Astrocyte of the spinal cord (primary cell): ENCODE results near the gene REL.
"Not testable (repeated sequence)": the region's sequence is repeated elsewhere in the genome, so short reads cannot be mapped to it uniquely, and the experiment has no call there.

Experiments
- DNase-seq: peaks from one replicate; pipeline ENCODE4 v3.0.0; 2011; ENCODE audit warnings: low read depth, low spot score
- H3K4me3 ChIP-seq: 2 replicates; pipeline ENCODE4 v1.5.1; 2011; ENCODE audit warnings: low read depth, mild to moderate bottlenecking, low read length, moderate library complexity
- in situ Hi-C: cut with HindIII; loops from 2 replicates; pipeline ENCODE4 v1.10.0; 2017; ENCODE audit warnings: low sequenced_read_pairs
- TF ChIP-seq, protein P1 (sequence below): IDR thresholded peaks from 2 replicates; pipeline ENCODE4 v1.5.1; 2012; ENCODE audit warnings: low read depth, mild to moderate bottlenecking, low read length, inconsistent platforms

The REL gene

DNA sequence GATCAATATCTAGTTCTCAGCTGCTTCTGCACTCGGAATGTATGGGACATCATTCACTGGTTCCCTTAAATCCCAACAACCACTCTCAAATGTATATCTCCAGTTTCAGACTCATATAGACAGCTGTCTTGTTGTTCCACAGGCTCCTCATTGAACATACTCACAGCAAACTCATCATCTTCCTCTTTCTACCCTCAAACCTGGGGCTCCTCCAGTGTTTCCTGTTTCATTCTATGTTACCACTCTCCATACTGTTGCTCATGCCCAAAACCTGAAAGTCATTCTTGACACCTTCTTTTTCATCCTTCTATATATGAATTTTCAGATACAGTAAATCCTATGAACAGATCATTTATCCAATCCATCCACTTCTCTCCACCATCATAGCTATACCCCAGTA, 18.7 kb upstream of the REL start:
- TF ChIP-seq, protein P1, sequence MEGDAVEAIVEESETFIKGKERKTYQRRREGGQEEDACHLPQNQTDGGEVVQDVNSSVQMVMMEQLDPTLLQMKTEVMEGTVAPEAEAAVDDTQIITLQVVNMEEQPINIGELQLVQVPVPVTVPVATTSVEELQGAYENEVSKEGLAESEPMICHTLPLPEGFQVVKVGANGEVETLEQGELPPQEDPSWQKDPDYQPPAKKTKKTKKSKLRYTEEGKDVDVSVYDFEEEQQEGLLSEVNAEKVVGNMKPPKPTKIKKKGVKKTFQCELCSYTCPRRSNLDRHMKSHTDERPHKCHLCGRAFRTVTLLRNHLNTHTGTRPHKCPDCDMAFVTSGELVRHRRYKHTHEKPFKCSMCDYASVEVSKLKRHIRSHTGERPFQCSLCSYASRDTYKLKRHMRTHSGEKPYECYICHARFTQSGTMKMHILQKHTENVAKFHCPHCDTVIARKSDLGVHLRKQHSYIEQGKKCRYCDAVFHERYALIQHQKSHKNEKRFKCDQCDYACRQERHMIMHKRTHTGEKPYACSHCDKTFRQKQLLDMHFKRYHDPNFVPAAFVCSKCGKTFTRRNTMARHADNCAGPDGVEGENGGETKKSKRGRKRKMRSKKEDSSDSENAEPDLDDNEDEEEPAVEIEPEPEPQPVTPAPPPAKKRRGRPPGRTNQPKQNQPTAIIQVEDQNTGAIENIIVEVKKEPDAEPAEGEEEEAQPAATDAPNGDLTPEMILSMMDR, result no peak
- DNase-seq, result no peak
- in situ Hi-C loops, result no loop called here
- H3K4me3 ChIP-seq, result no peak overlapping the region

DNA sequence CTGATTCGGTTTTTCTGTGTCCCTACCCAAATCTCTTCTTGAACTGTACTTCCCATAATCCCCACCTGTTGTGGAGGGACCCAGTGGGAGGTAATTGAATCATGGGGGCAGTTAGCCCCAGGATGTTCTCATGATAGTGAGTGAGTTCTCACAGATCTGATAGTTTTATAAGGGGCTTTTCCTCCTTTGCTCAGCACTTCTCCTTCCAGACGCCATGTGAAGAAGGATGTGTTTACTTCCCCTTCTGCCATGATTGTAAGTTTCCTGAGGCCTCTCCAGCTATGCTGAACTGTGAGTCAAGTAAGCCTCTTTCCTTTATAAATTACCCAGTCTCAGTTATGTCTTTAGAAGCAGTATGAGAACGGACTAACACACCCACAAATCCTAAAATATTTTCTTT, 16.0 kb upstream of the REL start:
- in situ Hi-C loops, H3K4me3 ChIP-seq, DNase-seq: not testable (repeated sequence)

DNA sequence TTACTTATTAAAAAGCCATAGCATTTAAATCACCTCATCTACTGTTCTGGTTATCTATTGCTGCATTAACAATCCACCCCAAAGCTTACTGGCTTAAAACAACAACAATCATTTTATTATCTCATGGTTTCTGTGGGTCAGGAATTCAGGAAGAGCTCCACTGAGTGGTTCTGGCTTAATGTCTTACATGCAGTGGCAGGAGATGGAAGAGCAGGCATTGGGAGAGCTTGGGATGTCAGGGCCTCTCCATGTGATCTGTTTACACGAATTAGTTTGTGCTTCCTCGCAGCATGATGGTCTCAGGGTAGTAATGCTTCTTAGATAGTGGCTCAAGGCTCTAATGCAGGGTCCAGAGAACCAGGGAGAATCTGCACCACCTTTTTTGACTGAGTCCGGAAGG, 14.4 kb upstream of the REL start:
- in situ Hi-C loops, result no loop called here
- H3K4me3 ChIP-seq, result no peak overlapping the region
- DNase-seq, result no peak
- TF ChIP-seq, protein P1, result no peak

DNA sequence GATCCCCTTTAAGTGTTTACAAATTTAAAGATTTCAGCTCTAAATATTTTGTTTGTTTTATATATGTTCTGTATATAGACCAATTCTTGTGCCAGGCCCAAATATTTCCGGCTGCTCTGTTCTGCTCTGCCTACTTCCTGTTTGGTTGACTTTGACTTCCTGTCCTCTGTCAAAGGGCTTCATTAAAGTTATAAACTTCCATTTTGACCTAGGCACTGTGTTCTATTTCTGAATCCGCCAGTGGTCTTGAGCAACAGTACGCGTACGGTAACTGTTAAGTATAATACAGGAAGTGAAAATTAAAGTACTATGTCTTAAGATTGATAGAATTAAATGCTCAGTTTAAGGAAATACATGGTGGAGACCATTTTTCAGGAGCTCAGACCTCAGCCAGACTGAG, 13.5 kb upstream of the REL start:
- TF ChIP-seq, protein P1, result no peak
- no peak for DNase-seq
- in situ Hi-C loops, result no loop called here
- no peak overlapping the region for H3K4me3 ChIP-seq

DNA sequence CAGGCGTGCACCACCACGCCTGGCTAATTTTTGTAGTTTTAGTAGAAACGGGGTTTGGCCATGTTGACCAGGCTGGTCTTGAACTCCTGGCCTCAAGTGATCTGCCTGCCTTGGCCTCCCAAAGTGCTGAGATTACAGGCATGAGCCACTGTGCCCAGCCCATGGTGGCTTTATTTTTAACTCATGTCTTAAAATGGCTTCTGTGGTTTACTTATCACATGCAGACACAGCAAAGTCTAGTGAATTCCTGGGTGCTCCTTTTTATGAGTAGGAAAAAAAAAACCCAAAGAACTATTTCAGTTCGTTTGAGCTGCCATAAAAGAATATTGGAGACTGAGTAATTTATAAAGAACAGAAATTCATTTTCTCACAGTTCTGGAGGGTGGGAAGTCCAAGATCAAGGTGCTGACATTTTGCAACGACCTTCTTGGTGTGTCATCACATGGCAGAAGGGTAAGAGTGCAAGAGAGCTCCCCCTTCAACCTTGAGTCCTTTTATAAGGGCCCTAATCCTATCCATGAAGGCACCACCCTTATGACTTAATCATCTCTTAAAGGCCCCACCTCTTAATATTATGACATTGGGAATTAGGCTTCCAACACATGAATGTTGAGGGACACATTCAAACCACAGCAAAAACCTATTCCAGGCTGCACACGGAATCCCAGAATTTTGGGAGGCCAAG, 12.6 kb upstream of the REL start:
- no peak for DNase-seq

DNA sequence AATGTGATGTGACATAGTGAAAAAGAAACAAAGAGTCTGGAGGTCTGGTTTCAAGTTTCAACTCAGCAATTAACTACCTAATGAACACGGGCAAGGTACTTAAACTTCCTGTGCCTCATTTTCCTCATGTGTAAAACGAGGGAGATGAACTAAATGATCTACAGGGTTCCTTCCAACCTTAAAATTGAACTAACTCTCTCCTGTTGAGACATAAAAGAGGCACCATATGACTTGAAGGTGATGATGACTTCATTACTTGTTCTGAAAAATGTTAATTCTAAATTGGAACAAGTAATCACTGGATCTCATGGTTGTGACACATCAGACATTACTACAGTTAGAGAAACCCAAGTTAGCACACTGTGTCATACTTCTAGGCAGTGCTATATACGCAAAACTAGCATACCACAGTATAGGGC, 8.9 kb upstream of the REL start:
- H3K4me3 ChIP-seq, result no peak overlapping the region
- TF ChIP-seq, protein P1, result no peak
- no peak for DNase-seq
- in situ Hi-C loops, result no loop called here

More for the DNA sequence above, 12.6 kb upstream of the REL start:
- in situ Hi-C loops, result no loop called here
- no peak overlapping the region for H3K4me3 ChIP-seq
- TF ChIP-seq, protein P1, result no peak

DNA sequence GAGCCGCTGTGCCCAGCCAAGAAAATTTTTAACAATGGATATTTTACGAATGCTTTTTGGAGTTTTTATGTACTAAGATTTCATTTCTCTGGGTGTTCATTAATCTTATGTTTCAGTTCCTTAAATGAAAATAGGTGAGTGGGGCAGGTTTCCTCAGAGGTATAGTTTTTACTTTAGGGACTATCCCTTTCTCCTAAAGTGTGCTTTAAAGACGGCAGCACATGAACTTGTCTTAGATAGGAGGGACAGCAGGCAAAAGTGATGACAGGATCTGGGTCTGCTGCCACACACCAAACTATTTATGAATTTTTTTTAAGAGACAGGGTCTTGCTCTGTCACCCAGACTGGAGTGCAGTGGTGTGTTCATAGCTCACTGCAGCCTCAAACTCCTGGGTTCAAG, 8.0 kb upstream of the REL start:
- no peak for DNase-seq
- TF ChIP-seq, protein P1, result no peak
- in situ Hi-C loops, result no loop called here
- H3K4me3 ChIP-seq, result no peak overlapping the region
